GM12875 (cell line): ENCODE data around the gene CLDN20.

Source experiments
- H3K4me3 ChIP-seq: one replicate; pipeline ENCODE4 v1.5.1; 2011; ENCODE audit warnings: low read depth, low read length, control low read depth
- TF ChIP-seq, protein P1 (sequence below): IDR thresholded peaks from 2 replicates; pipeline ENCODE4 v1.5.1; 2011; ENCODE audit warnings: low read depth, mild to moderate bottlenecking, control low read depth, inconsistent platforms, low read length, moderate library complexity, borderline replicate concordance; ENCODE audit not compliant: insufficient read depth

Gene CLDN20

GRCh38 chr6:155274106-155274505 lies 10.3 kb downstream of the CLDN20 start:
- no peak overlapping the region for H3K4me3 ChIP-seq
- TF ChIP-seq, protein P1, sequence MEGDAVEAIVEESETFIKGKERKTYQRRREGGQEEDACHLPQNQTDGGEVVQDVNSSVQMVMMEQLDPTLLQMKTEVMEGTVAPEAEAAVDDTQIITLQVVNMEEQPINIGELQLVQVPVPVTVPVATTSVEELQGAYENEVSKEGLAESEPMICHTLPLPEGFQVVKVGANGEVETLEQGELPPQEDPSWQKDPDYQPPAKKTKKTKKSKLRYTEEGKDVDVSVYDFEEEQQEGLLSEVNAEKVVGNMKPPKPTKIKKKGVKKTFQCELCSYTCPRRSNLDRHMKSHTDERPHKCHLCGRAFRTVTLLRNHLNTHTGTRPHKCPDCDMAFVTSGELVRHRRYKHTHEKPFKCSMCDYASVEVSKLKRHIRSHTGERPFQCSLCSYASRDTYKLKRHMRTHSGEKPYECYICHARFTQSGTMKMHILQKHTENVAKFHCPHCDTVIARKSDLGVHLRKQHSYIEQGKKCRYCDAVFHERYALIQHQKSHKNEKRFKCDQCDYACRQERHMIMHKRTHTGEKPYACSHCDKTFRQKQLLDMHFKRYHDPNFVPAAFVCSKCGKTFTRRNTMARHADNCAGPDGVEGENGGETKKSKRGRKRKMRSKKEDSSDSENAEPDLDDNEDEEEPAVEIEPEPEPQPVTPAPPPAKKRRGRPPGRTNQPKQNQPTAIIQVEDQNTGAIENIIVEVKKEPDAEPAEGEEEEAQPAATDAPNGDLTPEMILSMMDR = no peak

GRCh38 chr6:155274533-155274932 lies 10.7 kb downstream of the CLDN20 start:
- TF ChIP-seq, protein P1 = no peak
- H3K4me3 ChIP-seq = no peak overlapping the region

DNA sequence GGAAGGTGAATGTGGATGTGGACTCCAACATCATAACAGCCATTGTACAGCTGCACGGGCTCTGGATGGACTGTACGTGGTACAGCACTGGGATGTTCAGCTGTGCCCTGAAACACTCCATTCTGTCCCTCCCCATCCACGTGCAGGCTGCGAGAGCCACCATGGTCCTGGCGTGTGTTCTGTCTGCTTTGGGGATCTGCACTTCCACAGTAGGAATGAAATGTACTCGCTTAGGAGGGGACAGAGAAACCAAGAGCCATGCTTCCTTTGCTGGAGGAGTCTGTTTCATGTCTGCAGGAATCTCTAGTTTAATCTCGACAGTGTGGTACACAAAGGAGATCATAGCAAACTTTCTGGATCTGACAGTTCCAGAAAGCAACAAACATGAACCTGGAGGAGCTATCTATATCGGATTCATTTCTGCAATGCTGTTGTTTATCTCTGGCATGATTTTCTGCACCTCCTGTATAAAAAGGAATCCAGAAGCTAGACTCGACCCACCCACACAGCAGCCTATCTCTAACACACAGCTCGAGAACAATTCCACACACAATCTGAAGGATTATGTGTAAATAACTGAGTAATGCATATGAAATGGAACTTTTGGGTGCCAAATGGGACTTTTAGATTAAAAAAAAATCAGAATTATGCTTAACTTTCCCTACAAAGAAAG lies 12.1 kb downstream of the CLDN20 start:
- no peak overlapping the region for H3K4me3 ChIP-seq
- TF ChIP-seq, protein P1 = no peak

GRCh38 chr6:155276638-155277037 lies 12.8 kb downstream of the CLDN20 start:
- TF ChIP-seq, protein P1 = no peak
- H3K4me3 ChIP-seq = no peak overlapping the region

DNA sequence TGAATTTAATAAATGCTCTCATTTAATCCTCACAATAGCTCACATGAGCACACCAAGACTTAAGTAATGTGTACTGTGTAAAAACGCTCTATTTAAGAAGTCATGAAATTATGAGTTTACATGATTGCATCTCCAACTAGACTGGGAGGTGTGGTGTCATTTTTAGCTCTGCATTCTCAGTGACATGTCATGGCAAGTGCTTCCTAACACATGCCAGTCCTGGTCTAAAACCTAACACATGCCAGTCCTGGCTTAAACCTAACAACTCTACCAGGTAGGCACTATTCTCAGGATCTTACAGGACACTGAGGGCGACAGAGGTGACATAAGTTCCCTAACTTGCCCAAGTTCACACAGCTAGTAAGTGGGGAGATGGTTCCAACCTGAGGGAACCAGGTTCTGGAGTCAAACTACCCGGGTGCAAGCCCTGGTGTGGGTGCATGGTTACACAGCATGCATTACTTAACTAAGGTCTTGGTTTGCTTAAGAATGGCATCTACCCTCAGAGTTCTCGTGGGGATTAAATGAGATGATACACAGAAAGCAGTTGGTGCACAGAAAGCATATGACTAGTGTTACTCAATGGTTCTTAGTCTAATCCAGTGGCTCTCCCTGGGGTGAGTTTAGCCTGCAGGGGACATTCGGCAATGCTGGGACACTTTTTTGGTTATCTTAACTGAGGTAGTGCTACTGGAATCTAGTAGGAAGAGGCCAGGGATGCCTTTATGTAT lies 14.7 kb downstream of the CLDN20 start:
- no peak overlapping the region for H3K4me3 ChIP-seq
- TF ChIP-seq, protein P1 = no peak

- H3K4me3 ChIP-seq = no peak overlapping the region
- TF ChIP-seq, protein P1 = no peak
These were observed 21.0 kb downstream of the CLDN20 start for GRCh38 chr6:155284775-155285174.

- no peak overlapping the region for H3K4me3 ChIP-seq
- TF ChIP-seq, protein P1 = no peak
These were observed 23.9 kb downstream of the CLDN20 start for GRCh38 chr6:155287762-155288161.
